ENCODE measurements around the gene MEDAG. TPM values are rescaled to one million over a fixed set of nuclear protein-coding genes. Genes with fewer than 3 reads are reported as not detected.

Gene MEDAG
- total RNA-seq, 4 donors from 2014 or later = 16.8 to 189 (median 38.4) TPM

GRCh38 chr13:30907121-30907861, 1.2 kb downstream of the MEDAG start:
- Histone ChIP-seq H3K4me1 (peaks cover 0 to 54% (median 0%) of the 10 kb centered on the region in 3 donors), H3K4me3 (peak overlapping the region; percentile 22 to 62)

GRCh38 chr13:30908416-30908980, 2.4 kb downstream of the MEDAG start:
- Histone ChIP-seq H3K27ac (peak overlapping the region in 3 of 4 donors; percentile 29 to 84 (median 79)), H3K27me3 (peaks cover 24% of the 10 kb centered on the region), H3K4me3 (peak overlapping the region in 1 of 2 donors; percentile 62), H3K9me3 (no peaks in the 10 kb centered on the region), H3K4me1 (peaks cover 0 to 54% (median 0%) of the 10 kb centered on the region in 3 donors), H3K36me3 (no peaks in the 10 kb centered on the region)
- 0 to 6% methylated on average over 3 of the region's 5 CpGs for WGBS, 2 donors (ENCODE audit: low coverage in 1 of 2)
- ATAC-seq = peak; percentile 8
- TF ChIP-seq POLR2AphosphoS5 (IDR thresholded peaks at IDR 0.05) = no peak
- no peak for TF ChIP-seq CTCF (IDR thresholded peaks at IDR 0.05)
- TF ChIP-seq EP300 (IDR thresholded peaks at IDR 0.05) = no peak

More at GRCh38 chr13:30907121-30907861, 1.2 kb downstream of the MEDAG start:
- 68 to 81% methylated on average over 4 to 8 of the region's 10 CpGs for WGBS, 2 donors (ENCODE audit: low coverage in 1 of 2)
- Histone ChIP-seq H3K27me3 (peaks cover 24% of the 10 kb centered on the region), H3K27ac (peak overlapping the region in 3 of 4 donors; percentile 79 to 84 (median 80)), H3K9me3 (no peaks in the 10 kb centered on the region), H3K36me3 (no peaks in the 10 kb centered on the region)
- ATAC-seq = no peak
- TF ChIP-seq POLR2A (IDR thresholded peaks at IDR 0.05) (no peak), POLR2AphosphoS5 (IDR thresholded peaks at IDR 0.05) (no peak), CTCF (IDR thresholded peaks at IDR 0.05) (no peak), EP300 (IDR thresholded peaks at IDR 0.05) (no peak)

- 60 to 94% methylated on average over 1 to 3 of the region's 3 CpGs for WGBS, 2 donors (ENCODE audit: low coverage in 1 of 2)
- no peak for TF ChIP-seq POLR2A (IDR thresholded peaks at IDR 0.05)
- TF ChIP-seq CTCF (IDR thresholded peaks at IDR 0.05) = no peak
- TF ChIP-seq EP300 (IDR thresholded peaks at IDR 0.05) = no peak
- TF ChIP-seq POLR2AphosphoS5 (IDR thresholded peaks at IDR 0.05) = no peak
- Histone ChIP-seq H3K36me3 (no peaks in the 10 kb centered on the region), H3K4me3 (no peak overlapping the region), H3K27ac (no peak overlapping the region), H3K9me3 (no peaks in the 10 kb centered on the region), H3K4me1 (peaks cover 0 to 52% (median 0%) of the 10 kb centered on the region in 3 donors), H3K27me3 (peaks cover 16% of the 10 kb centered on the region)
- ATAC-seq = no peak
These were observed 4.6 kb downstream of the MEDAG start for GRCh38 chr13:30910676-30911075.

GRCh38 chr13:30915691-30916541, 9.8 kb downstream of the MEDAG start:
- WGBS, 2 donors (ENCODE audit: low coverage in 1 of 2) = 82 to 87% methylated on average over 6 to 13 of the region's 19 CpGs
- H3K4me1 ChIP-seq = peaks cover 0 to 10% (median 0%) of the 10 kb centered on the region in 3 donors

More at GRCh38 chr13:30915691-30916541, 9.8 kb downstream of the MEDAG start:
- Histone ChIP-seq H3K4me3 (no peak overlapping the region), H3K27ac (no peak overlapping the region), H3K27me3 (no peaks in the 10 kb centered on the region), H3K36me3 (no peaks in the 10 kb centered on the region), H3K9me3 (no peaks in the 10 kb centered on the region)
- no peak for ATAC-seq
- TF ChIP-seq POLR2AphosphoS5 (IDR thresholded peaks at IDR 0.05) (no peak), POLR2A (IDR thresholded peaks at IDR 0.05) (no peak), CTCF (IDR thresholded peaks at IDR 0.05) (no peak), EP300 (IDR thresholded peaks at IDR 0.05) (no peak)

All from gastroesophageal sphincter (tissue), 4 donors.